IMR-90 (cell line): ENCODE results near the gene AAGAB.

ENCODE experiments used
- CEBPB ChIP-seq: IDR thresholded peaks from 2 replicates; pipeline ENCODE4 v1.6.1; 2012; ENCODE audit warnings: low read depth, low read length, improper control_type of control experiment
- CHD1 ChIP-seq: IDR thresholded peaks from 2 replicates; pipeline ENCODE4 v1.6.1; 2012; ENCODE audit warnings: low read depth, low read length, improper control_type of control experiment
- MAFK ChIP-seq: IDR thresholded peaks from 2 replicates; pipeline ENCODE4 v1.6.1; 2012; ENCODE audit warnings: low read depth, low read length, improper control_type of control experiment
- MAZ ChIP-seq: IDR thresholded peaks from 2 replicates; pipeline ENCODE4 v1.6.1; 2012; ENCODE audit warnings: low read depth, mild to moderate bottlenecking, low read length, improper control_type of control experiment, moderate library complexity, borderline replicate concordance
- POLR2A ChIP-seq: IDR thresholded peaks from 2 replicates; pipeline ENCODE4 v1.6.1; 2012; ENCODE audit warnings: mild to moderate bottlenecking, low read depth, low read length
- RFX5 ChIP-seq: IDR thresholded peaks from 2 replicates; pipeline ENCODE4 v1.8.0; 2012; ENCODE audit warnings: low read depth, mild to moderate bottlenecking, low read length, moderate library complexity
- TF ChIP-seq, protein P1 (sequence below): conservative IDR thresholded peaks from 2 replicates; pipeline ENCODE4 v1.5.1; 2012; ENCODE audit warnings: mild to moderate bottlenecking, low read depth, low read length, improper control_type of control experiment
- TF ChIP-seq, protein P2 (sequence below): fragments of 150-350 bp; IDR thresholded peaks from 2 replicates; pipeline ENCODE4 v1.6.1; 2017; ENCODE audit warnings: mild to moderate bottlenecking, antibody characterized with exemption, low read length, low read depth

DNA sequence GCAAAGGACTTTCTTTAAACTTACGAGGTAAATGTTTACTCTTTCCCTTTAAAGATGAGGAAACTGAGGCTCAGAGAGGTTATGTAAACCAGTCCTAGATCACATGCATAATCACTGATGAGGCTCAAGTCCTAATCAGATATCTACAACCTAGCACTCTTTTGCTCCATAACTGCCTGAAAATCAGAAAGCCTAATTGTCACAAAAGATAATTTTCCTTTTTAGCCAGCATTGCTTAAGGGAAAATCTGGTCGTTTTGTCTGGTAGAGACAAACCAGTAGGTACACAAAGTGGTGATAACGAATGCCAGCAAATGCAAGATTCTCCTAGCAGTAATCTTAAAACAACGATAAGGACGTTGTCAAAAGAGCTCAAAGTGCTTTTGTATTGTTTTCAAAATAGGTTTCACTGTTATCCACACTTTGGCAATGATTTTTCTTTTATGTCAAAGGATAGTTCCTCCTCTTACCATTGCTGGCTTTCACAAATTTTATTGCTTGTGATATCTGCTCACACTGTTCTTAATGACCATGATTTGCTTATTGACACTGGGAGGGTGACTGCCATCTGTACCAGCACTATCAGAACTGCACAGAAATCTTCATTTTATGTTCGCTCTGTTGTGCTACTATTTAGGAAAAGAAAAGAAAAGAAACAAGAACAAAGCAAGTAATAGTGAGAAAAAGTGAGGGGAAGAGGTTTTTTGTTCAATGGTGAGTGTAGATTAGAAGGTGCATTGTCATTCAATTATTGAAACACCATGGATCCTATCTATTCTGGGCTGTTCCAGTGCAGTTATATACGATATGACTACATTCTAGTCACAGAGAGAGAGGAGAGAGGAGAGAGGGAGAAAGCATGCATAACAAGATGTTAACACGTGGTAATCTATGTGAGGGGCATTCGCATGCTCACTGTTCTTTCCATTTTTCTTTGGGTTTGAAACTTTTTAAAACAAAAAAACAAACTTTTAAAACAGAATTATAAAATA, 13.8 kb upstream of the AAGAB start:
- no peak for TF ChIP-seq RFX5
- no peak for TF ChIP-seq POLR2A
- no peak for TF ChIP-seq CHD1
- TF ChIP-seq, protein P1, sequence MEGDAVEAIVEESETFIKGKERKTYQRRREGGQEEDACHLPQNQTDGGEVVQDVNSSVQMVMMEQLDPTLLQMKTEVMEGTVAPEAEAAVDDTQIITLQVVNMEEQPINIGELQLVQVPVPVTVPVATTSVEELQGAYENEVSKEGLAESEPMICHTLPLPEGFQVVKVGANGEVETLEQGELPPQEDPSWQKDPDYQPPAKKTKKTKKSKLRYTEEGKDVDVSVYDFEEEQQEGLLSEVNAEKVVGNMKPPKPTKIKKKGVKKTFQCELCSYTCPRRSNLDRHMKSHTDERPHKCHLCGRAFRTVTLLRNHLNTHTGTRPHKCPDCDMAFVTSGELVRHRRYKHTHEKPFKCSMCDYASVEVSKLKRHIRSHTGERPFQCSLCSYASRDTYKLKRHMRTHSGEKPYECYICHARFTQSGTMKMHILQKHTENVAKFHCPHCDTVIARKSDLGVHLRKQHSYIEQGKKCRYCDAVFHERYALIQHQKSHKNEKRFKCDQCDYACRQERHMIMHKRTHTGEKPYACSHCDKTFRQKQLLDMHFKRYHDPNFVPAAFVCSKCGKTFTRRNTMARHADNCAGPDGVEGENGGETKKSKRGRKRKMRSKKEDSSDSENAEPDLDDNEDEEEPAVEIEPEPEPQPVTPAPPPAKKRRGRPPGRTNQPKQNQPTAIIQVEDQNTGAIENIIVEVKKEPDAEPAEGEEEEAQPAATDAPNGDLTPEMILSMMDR = no peak
- no peak for TF ChIP-seq CEBPB
- no peak for TF ChIP-seq MAZ
- TF ChIP-seq, protein P2, sequence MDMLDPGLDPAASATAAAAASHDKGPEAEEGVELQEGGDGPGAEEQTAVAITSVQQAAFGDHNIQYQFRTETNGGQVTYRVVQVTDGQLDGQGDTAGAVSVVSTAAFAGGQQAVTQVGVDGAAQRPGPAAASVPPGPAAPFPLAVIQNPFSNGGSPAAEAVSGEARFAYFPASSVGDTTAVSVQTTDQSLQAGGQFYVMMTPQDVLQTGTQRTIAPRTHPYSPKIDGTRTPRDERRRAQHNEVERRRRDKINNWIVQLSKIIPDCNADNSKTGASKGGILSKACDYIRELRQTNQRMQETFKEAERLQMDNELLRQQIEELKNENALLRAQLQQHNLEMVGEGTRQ = no peak
- no peak for TF ChIP-seq MAFK
